HepG2 (cell line): ENCODE data around the gene ARHGEF26. TPM values are rescaled to one million over a fixed set of nuclear protein-coding genes. Genes with fewer than 3 reads are reported as not detected.

ENCODE experiments used
- ATAC-seq: fragments of 200-7000 bp; cut with Tn5 transposase; 3 replicates; pipeline ENCODE4 v1.9.1; 2020; ENCODE audit warnings: mild to moderate bottlenecking, moderate library complexity
- BruUV-seq: library from RNA; stranded (reverse); fragments of 400-500 nt; replicated peaks from 2 replicates; lab custom pipeline; 2021; lab: Mats Ljungman, UMichigan
- CTCF ChIA-PET: fragments of 300-600 bp; formaldehyde crosslinking; extraction: SDS; loops from one replicate; lab custom pipeline; 2021; ENCODE audit warnings: low total read pairs, inconsistent platforms, low intra/inter-chr PET ratio; lab: Yijun Ruan, JAX
- POLR2A ChIA-PET: fragments of 350-600 bp; sonication (Branson Sonifier 250); formaldehyde crosslinking; loops from one replicate; lab custom pipeline; 2020; ENCODE audit warnings: antibody characterized with exemption, inconsistent platforms; lab: Yijun Ruan, JAX
- DNase-seq: peaks from one replicate; pipeline ENCODE4 v3.0.0-alpha.2; 2015; ENCODE audit warnings: low spot score
- FAIRE-seq: peaks from 3 replicates; lab custom pipeline; 2011; peaks lifted over from hg19 to GRCh38; lab: Jason Lieb, UNC
- H2AFZ ChIP-seq: one replicate; pipeline ENCODE4 v1.6.1; 2011; ENCODE audit warnings: low read length, inconsistent platforms
- H3K27ac ChIP-seq: fragments of 300-600 bp; 3 replicates; pipeline ENCODE4 v1.8.0; 2011; ENCODE audit warnings: mixed run types, mild to moderate bottlenecking, mixed read lengths, low read length, inconsistent platforms; ENCODE audit not compliant: insufficient read depth; ENCODE audit errors: extremely low read length
- H3K27me3 ChIP-seq, 2 experiments: fragments of 200-600 bp in 1 of 2; 2 replicates in 1 of 2; 3 replicates in 1 of 2; pipeline versions ENCODE4 v1.6.0 to v1.8.0; 2011; ENCODE audit warnings: low read length in 2 of 2, mild to moderate bottlenecking in 2 of 2, moderate library complexity in 2 of 2, inconsistent platforms in 1 of 2; ENCODE audit not compliant: insufficient read depth in 2 of 2, control insufficient read depth in 1 of 2
- H3K36me3 ChIP-seq, 2 experiments: fragments of 200-600 bp in 1 of 2; replicated peaks in 1 of 2; 2 replicates in 1 of 2; 3 replicates in 1 of 2; pipeline versions ENCODE4 v1.5.1 to v1.8.0; 2011; ENCODE audit warnings: low read length in 2 of 2, inconsistent platforms in 1 of 2; ENCODE audit not compliant: insufficient read depth in 2 of 2, control insufficient read depth in 1 of 2
- H3K4me1 ChIP-seq: 2 replicates; pipeline ENCODE4 v1.5.1; 2012; ENCODE audit warnings: low read length, inconsistent platforms; ENCODE audit not compliant: insufficient read depth
- H3K4me2 ChIP-seq: 2 replicates; pipeline ENCODE4 v1.6.0; 2011; ENCODE audit warnings: low read depth, low read length, inconsistent platforms
- H3K4me3 ChIP-seq, 3 experiments: fragments of 200-600 bp in 1 of 3; sonication (generic), shearing (Covaris generic) in 1 of 3; replicated peaks in 1 of 3; 2 replicates each; pipeline ENCODE4 v1.5.1; 2011 to 2016; ENCODE audit warnings: low read length in 3 of 3, inconsistent platforms in 2 of 3, low read depth in 2 of 3, mild to moderate bottlenecking in 2 of 3, control low read depth in 1 of 3, mixed read lengths in 1 of 3; ENCODE audit not compliant: insufficient read depth in 1 of 3
- H3K79me2 ChIP-seq: one replicate; pipeline ENCODE4 v1.6.1; 2011; ENCODE audit warnings: low read length, inconsistent platforms; ENCODE audit not compliant: insufficient read depth
- H3K9ac ChIP-seq: 2 replicates; pipeline ENCODE4 v1.6.0; 2011; ENCODE audit warnings: mild to moderate bottlenecking, low read depth, low read length, inconsistent platforms; ENCODE audit not compliant: insufficient read depth
- H3K9me3 ChIP-seq: 2 replicates; pipeline ENCODE4 v1.5.1; 2012; ENCODE audit warnings: mild to moderate bottlenecking, low read length
- H4K20me1 ChIP-seq: 2 replicates; pipeline ENCODE4 v1.6.0; 2011; ENCODE audit warnings: inconsistent platforms, mild to moderate bottlenecking, low read length, moderate library complexity; ENCODE audit not compliant: insufficient read depth
- ATF7 ChIP-seq, 2 experiments: fragments of 450-650 bp in 1 of 2; sonication (generic) in 1 of 2; formaldehyde crosslinking in 1 of 2; IDR thresholded peaks; 2 replicates each; pipeline versions ENCODE4 v1.4.0 to v1.6.1; 2016 to 2020; ENCODE audit warnings: antibody characterized with exemption in 1 of 2, mild to moderate bottlenecking in 1 of 2, missing genetic modification reagents in 1 of 2
- CREB1 ChIP-seq, 2 experiments: fragments of 450-650 bp in 1 of 2; IDR thresholded peaks; 2 replicates each; pipeline ENCODE4 v1.6.1; 2016 to 2017; ENCODE audit warnings: control low read depth in 1 of 2, mild to moderate bottlenecking in 1 of 2, missing compliant biosample characterization in 1 of 2, missing genetic modification characterization in 1 of 2
- JUND ChIP-seq: sonication (generic); formaldehyde crosslinking; IDR thresholded peaks from 2 replicates; pipeline ENCODE4 v1.8.0; 2022; ENCODE audit warnings: mild to moderate bottlenecking, missing genetic modification reagents
- MTA3 ChIP-seq: sonication (generic); formaldehyde crosslinking; IDR thresholded peaks from 2 replicates; pipeline ENCODE4 v1.4.0; 2020; ENCODE audit warnings: missing genetic modification reagents
- RARG ChIP-seq: sonication (generic); formaldehyde crosslinking; IDR thresholded peaks from 2 replicates; pipeline ENCODE4 v1.4.0; 2020; ENCODE audit warnings: low read depth, mild to moderate bottlenecking, missing genetic modification reagents
- SMARCC2 ChIP-seq: fragments of 450-650 bp; IDR thresholded peaks from 2 replicates; pipeline ENCODE4 v1.6.1; 2017; ENCODE audit warnings: antibody characterized with exemption, mild to moderate bottlenecking
- TOE1 ChIP-seq: sonication (generic); formaldehyde crosslinking; IDR thresholded peaks from 2 replicates; pipeline ENCODE4 v1.4.0; 2020; ENCODE audit warnings: mild to moderate bottlenecking, missing genetic modification reagents
- ZBTB7A ChIP-seq: sonication (generic); formaldehyde crosslinking; IDR thresholded peaks from 2 replicates; pipeline ENCODE4 v1.8.0; 2022; ENCODE audit warnings: mild to moderate bottlenecking, missing genetic modification reagents
- ZIK1 ChIP-seq: sonication (generic); formaldehyde crosslinking; IDR thresholded peaks from 2 replicates; pipeline ENCODE4 v1.5.0; 2020; ENCODE audit warnings: mild to moderate bottlenecking, low read depth, missing genetic modification reagents, borderline replicate concordance
- ZNF552 ChIP-seq: sonication (generic); formaldehyde crosslinking; IDR thresholded peaks from 2 replicates; pipeline ENCODE4 v1.9.0; 2022; ENCODE audit warnings: missing genetic modification reagents, mild to moderate bottlenecking, borderline replicate concordance
- ZNF607 ChIP-seq: sonication (generic); formaldehyde crosslinking; IDR thresholded peaks from 2 replicates; pipeline ENCODE4 v1.5.1; 2020; ENCODE audit warnings: missing genetic modification reagents, mild to moderate bottlenecking, borderline replicate concordance
- ZNF772 ChIP-seq: sonication (generic); formaldehyde crosslinking; IDR thresholded peaks from 2 replicates; pipeline ENCODE4 v1.5.0; 2020; ENCODE audit warnings: mild to moderate bottlenecking, missing genetic modification reagents
- ZNF773 ChIP-seq: sonication (generic); formaldehyde crosslinking; IDR thresholded peaks from 2 replicates; pipeline ENCODE4 v1.4.0; 2020; ENCODE audit warnings: missing genetic modification reagents, borderline replicate concordance
- ZSCAN21 ChIP-seq: sonication (generic); formaldehyde crosslinking; IDR thresholded peaks from 2 replicates; pipeline ENCODE4 v1.8.0; 2022; ENCODE audit warnings: mild to moderate bottlenecking, missing genetic modification reagents, moderate library complexity, borderline replicate concordance
- WGBS: methylation state at CpG from one replicate; pipeline ENCODE4 v1.1.6; 2017; ENCODE audit warnings: low lambda C conversion rate; 5-methylcytosine and 5-hydroxymethylcytosine counted together
- in situ Hi-C: cut with HindIII; loops from 2 replicates; pipeline ENCODE4 v1.10.0; 2017; ENCODE audit warnings: low pct_unique_long_range_greater_than_20kb; ENCODE audit not compliant: extremely low pct_ligation_motif_present
- intact Hi-C: fragments of 100-400 bp; cut with micrococcal nuclease; formaldehyde crosslinking; loops from one replicate; pipeline ENCODE4 v1.10.0; 2022; ENCODE audit not compliant: unreplicated experiment
- polyA plus RNA-seq, 8 experiments: library from polyadenylated mRNA; depleted of rRNA in 3 of 8; stranded (reverse) in 7 of 8; unstranded in 1 of 8; fragments of >200 nt; fragmentation: Illumina TruSeq in 4 of 8; extraction: Trizol in 4 of 8; gene quantifications; 2 replicates each; pipeline versions ENCODE4 v1.2.1 to v1.2.3, GENCODE V29; 2011 to 2016; ENCODE audit warnings: low read depth in 4 of 8, missing spikeins in 1 of 8, mixed read lengths in 1 of 8; ENCODE audit not compliant: insufficient read depth in 1 of 8
- total RNA-seq, 5 experiments: library from RNA; depleted of rRNA; stranded (reverse); fragments of >200 nt; fragmentation: Illumina TruSeq; extraction: Trizol; gene quantifications; 2 replicates each; pipeline ENCODE4 v1.2.3, GENCODE V29; 2016; ENCODE audit warnings: low read depth in 1 of 5
- TF ChIP-seq, protein P1 (sequence below): sonication (generic); formaldehyde crosslinking; IDR thresholded peaks from 2 replicates; pipeline ENCODE4 v1.4.0; 2020; ENCODE audit warnings: missing genetic modification reagents
- TF ChIP-seq, protein P2 (sequence below): sonication (generic); formaldehyde crosslinking; IDR thresholded peaks from 2 replicates; pipeline ENCODE4 v1.8.1; 2023; ENCODE audit warnings: missing genetic modification reagents, inconsistent platforms, borderline replicate concordance

The ARHGEF26 gene
- total and polyA plus RNA-seq, 2 of the 13 experiments (the other 11 are each of a cell fraction or from before 2014, with no cell fraction given) = 0.74 to 6.1 TPM

DNA sequence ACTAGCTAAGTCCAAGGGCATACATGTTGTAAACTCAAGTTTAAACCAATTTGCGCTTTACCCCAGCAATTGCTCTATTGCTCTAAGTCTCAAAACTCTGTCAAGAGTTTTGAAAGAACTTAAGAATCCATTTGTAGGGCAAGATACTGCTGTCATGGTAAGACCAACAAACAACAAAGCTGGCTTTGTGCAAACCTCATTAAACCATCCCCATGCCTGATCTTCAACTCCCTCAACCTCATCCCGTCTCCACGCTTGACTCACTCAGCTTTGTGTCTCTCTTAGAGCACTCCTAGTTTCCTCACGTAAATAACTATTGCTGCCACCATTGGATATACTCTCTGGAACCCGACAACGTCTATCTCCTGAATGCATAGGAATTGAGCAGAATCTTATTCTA, 20.6 kb upstream of the ARHGEF26 start:
- no peak for ATAC-seq
- Histone ChIP-seq H3K36me3 (no peaks in the 10 kb centered on the region), H3K4me2 (no peak overlapping the region), H3K4me1 (peaks cover 8% of the 10 kb centered on the region), H4K20me1 (no peaks in the 10 kb centered on the region), H2AFZ (no peak overlapping the region), H3K27ac (no peak overlapping the region), H3K4me3 (no peak overlapping the region), H3K9ac (no peak overlapping the region), H3K79me2 (no peaks in the 10 kb centered on the region), H3K27me3 (no peaks in the 10 kb centered on the region; a peak in 1 of 5 replicates)
- intact Hi-C loops = no loop called here
- ChIA-PET POLR2A (no interaction called here), CTCF (no interaction called here)
- in situ Hi-C loops = no loop called here
- BruUV-seq = no TSS peak
- WGBS = 69% methylated on average over 6 of the region's 6 CpGs
- TF ChIP-seq ZNF607 (no peak), SMARCC2 (no peak), JUND (CRISPR knock-in tag) (no peak), RARG (CRISPR knock-in tag) (no peak), MTA3 (CRISPR knock-in tag) (no peak), ZBTB7A (CRISPR knock-in tag) (no peak), ZNF552 (no peak), TOE1 (CRISPR knock-in tag) (no peak), ZIK1 (CRISPR knock-in tag) (no peak), ZNF772 (CRISPR knock-in tag) (no peak)
- TF ChIP-seq, all 625 proteins: peak for 0
- no peaks in the 10 kb centered on the region for H3K9me3 ChIP-seq
- DNase-seq (no peak), FAIRE-seq (no peak)

DNA sequence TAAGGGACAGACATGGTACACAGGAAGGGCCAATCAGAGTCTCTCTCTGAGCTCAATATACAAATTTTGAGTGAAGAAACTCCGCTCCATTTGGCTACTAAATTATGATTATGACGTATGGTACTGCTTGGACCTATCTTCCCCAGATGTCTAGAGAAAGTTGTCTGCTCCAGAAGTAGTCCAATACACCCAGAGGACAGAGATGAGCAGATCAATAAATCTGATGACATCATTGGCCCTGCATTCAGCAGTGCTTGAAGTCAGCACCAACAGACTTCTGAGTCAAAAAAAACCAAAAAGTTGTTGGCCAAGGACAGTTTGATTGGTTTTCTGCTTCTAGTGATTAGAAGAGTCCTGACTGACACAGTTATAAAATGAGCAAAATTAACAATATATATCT, 19.9 kb upstream of the ARHGEF26 start:
- Histone ChIP-seq H3K4me3 (no peak overlapping the region), H3K4me2 (no peak overlapping the region), H2AFZ (no peak overlapping the region), H3K27ac (no peak overlapping the region), H3K79me2 (no peaks in the 10 kb centered on the region), H3K27me3 (no peaks in the 10 kb centered on the region; a peak in 1 of 5 replicates), H3K4me1 (peaks cover 8% of the 10 kb centered on the region), H3K9ac (no peak overlapping the region), H3K36me3 (no peaks in the 10 kb centered on the region), H3K9me3 (no peaks in the 10 kb centered on the region), H4K20me1 (no peaks in the 10 kb centered on the region)
- WGBS = 61% methylated on average over 2 of the region's 2 CpGs
- in situ Hi-C loops (no loop called here), intact Hi-C loops (no loop called here)
- ChIA-PET POLR2A (no interaction called here), CTCF (no interaction called here)
- DNase-seq (no peak), ATAC-seq (no peak), FAIRE-seq (no peak)
- BruUV-seq = no TSS peak
- TF ChIP-seq ZSCAN21 (no peak), ATF7 (IDR thresholded peaks at IDR 0.05) (peak; percentile 78), ATF7 (CRISPR knock-in tag; IDR thresholded peaks at IDR 0.05) (no peak), CREB1 (IDR thresholded peaks at IDR 0.05) (peak; percentile 69), CREB1 (CRISPR knock-in tag; IDR thresholded peaks at IDR 0.05) (no peak), ZNF773 (CRISPR knock-in tag) (no peak)
- TF ChIP-seq, protein P1, sequence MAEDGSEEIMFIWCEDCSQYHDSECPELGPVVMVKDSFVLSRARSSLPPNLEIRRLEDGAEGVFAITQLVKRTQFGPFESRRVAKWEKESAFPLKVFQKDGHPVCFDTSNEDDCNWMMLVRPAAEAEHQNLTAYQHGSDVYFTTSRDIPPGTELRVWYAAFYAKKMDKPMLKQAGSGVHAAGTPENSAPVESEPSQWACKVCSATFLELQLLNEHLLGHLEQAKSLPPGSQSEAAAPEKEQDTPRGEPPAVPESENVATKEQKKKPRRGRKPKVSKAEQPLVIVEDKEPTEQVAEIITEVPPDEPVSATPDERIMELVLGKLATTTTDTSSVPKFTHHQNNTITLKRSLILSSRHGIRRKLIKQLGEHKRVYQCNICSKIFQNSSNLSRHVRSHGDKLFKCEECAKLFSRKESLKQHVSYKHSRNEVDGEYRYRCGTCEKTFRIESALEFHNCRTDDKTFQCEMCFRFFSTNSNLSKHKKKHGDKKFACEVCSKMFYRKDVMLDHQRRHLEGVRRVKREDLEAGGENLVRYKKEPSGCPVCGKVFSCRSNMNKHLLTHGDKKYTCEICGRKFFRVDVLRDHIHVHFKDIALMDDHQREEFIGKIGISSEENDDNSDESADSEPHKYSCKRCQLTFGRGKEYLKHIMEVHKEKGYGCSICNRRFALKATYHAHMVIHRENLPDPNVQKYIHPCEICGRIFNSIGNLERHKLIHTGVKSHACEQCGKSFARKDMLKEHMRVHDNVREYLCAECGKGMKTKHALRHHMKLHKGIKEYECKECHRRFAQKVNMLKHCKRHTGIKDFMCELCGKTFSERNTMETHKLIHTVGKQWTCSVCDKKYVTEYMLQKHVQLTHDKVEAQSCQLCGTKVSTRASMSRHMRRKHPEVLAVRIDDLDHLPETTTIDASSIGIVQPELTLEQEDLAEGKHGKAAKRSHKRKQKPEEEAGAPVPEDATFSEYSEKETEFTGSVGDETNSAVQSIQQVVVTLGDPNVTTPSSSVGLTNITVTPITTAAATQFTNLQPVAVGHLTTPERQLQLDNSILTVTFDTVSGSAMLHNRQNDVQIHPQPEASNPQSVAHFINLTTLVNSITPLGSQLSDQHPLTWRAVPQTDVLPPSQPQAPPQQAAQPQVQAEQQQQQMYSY (CRISPR knock-in tag) = no peak
- TF ChIP-seq, protein P2, sequence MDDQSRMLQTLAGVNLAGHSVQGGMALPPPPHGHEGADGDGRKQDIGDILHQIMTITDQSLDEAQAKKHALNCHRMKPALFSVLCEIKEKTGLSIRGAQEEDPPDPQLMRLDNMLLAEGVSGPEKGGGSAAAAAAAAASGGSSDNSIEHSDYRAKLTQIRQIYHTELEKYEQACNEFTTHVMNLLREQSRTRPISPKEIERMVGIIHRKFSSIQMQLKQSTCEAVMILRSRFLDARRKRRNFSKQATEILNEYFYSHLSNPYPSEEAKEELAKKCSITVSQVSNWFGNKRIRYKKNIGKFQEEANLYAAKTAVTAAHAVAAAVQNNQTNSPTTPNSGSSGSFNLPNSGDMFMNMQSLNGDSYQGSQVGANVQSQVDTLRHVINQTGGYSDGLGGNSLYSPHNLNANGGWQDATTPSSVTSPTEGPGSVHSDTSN (CRISPR knock-in tag) = no peak
